Measurements from ENCODE around the gene ZNF680. TPM values are rescaled to one million over a fixed set of nuclear protein-coding genes. Genes with fewer than 3 reads are reported as not detected.

ZNF680 gene
- total RNA-seq (1 to 10 TPM; 8.3 to 9.0 TPM), total RNA-seq (14.5 to 19.1 reads per million in 2 donors)

DNA sequence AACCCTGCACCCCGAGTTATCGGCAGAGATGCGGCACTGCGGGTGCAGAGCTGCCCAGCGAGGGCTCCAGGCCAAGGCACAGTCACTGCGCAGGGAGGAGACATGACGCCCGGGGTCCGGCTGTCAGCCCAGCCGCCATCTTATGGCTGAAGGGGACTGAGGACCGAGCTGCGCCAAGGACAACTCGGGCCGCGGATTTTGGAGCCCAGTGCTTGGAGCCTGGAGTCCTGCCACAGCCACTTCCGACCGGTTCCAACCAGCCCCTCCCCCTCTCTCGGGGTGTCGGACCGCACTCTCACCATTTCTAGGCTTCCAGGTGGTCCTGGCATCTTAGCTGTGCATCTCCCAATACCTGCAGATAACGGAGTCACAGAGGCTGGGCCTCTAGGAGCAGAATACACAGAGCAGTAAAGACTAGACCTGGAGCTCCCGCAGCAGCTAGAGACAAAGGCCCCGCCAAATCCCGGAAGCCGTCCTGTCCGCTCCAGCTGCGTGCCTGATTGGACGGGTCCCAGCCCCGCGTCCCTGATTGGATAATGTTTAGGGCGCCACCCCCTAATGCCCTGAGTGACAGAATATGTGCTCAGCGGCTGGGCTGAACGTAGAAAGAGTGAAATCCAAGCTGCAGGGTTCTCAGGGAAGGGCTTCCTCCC is at the start of gene ZNF680:
TSS of gene ZNF680 (minus strand) at position 446 of the 653 bp plus-strand sequence. CDS start at position 329, 117 bp downstream.
- ATAC-seq: peak; percentile 99
- H3K27ac Mint-ChIP-seq: peak within 1 kb of the TSS; percentile 95

DNA sequence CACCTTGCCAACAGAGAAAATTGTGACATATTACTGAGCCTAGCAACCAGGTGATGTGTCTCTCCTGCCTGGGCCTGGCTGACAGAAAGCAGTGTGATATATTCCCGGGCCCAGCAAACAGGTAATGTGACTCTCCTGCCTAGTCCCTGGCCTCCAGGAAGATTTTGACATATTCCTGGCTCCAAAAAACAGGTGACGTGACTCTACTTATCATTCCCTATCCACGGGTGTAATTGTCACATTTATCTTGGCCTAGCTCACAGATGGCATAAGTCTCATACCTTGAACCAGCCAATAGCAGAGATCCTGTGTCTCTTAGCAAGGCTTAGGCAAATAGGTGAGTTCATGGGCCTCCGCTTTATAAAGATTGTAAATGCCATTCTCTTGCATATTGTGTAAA is 49.6 kb upstream of the ZNF680 start:
- no peak for ATAC-seq
- no peak overlapping the region for H3K4me3 Mint-ChIP-seq
- no peaks in the 10 kb centered on the region for H3K36me3 Mint-ChIP-seq (ENCODE audit: low read depth)
- no peaks in the 10 kb centered on the region for H3K4me1 Mint-ChIP-seq
- no peaks in the 10 kb centered on the region for H3K9me3 ChIP-seq (ENCODE audit: control insufficient read depth, low read length, poor library complexity, severe bottlenecking)
- no peaks in the 10 kb centered on the region for H3K27me3 Mint-ChIP-seq
- DNase-seq: no peak
- no peak overlapping the region for H3K27ac Mint-ChIP-seq

More for the DNA sequence above, at the start of gene ZNF680:
- Mint-ChIP-seq H3K27me3 (no peaks in the 10 kb centered on the region), H3K36me3 (ENCODE audit: low read depth) (peaks cover 3% of the 10 kb centered on the region), H3K4me1 (peaks cover 24% of the 10 kb centered on the region), H3K4me3 (peak within 1 kb of the TSS; percentile 99)
- peak; percentile 68 to 82 (median 80) for DNase-seq
- H3K9me3 ChIP-seq (ENCODE audit: control insufficient read depth, low read length, poor library complexity, severe bottlenecking): no peaks in the 10 kb centered on the region

DNA sequence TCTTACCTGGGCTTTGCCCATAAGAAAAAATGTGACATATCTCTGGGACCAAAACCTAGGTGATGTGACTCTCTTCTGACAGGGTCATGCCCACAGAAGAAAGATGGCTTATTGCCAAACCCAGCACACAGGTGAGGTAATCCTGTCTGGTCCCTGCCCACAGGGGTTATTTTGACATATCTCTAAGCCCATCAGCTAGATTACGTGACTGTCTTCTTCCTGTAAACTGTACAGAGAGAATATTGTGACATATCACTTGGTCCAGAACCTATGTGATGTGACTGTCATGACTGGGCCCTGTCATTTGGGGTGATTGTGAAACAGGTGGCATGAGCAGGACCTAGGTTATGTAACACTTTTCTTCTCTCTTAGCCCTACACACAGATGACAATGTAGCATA is 48.8 kb upstream of the ZNF680 start:
- Mint-ChIP-seq H3K36me3 (ENCODE audit: low read depth) (no peaks in the 10 kb centered on the region), H3K4me1 (no peaks in the 10 kb centered on the region), H3K27me3 (no peaks in the 10 kb centered on the region), H3K4me3 (no peak overlapping the region), H3K27ac (no peak overlapping the region)
- no peaks in the 10 kb centered on the region for H3K9me3 ChIP-seq (ENCODE audit: control insufficient read depth, low read length, poor library complexity, severe bottlenecking)
- DNase-seq (no peak), ATAC-seq (peak; percentile 63)

DNA sequence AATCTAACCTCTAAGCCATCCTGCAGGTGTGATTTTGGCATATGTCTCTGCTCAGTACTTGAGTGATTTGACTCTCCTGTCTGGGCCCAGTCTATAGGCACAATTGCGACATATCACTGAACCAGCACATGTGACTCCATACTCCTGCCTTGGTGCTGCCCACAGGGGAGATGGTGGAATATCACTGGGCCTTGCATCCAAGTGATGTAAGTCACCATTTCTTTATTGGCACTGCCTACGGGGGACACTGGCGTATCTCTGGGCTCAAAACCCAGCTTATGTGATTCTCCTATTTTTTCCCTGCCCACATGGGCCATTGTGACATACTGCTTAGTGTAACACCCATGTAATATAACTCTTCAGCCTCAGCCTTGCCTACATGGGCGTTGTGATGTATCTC is 48.1 kb upstream of the ZNF680 start:
- Mint-ChIP-seq H3K4me3 (no peak overlapping the region), H3K36me3 (ENCODE audit: low read depth) (no peaks in the 10 kb centered on the region), H3K4me1 (no peaks in the 10 kb centered on the region), H3K27ac (no peak overlapping the region), H3K27me3 (no peaks in the 10 kb centered on the region)
- ATAC-seq (no peak), DNase-seq (no peak)
- H3K9me3 ChIP-seq (ENCODE audit: control insufficient read depth, low read length, poor library complexity, severe bottlenecking): no peaks in the 10 kb centered on the region

DNA sequence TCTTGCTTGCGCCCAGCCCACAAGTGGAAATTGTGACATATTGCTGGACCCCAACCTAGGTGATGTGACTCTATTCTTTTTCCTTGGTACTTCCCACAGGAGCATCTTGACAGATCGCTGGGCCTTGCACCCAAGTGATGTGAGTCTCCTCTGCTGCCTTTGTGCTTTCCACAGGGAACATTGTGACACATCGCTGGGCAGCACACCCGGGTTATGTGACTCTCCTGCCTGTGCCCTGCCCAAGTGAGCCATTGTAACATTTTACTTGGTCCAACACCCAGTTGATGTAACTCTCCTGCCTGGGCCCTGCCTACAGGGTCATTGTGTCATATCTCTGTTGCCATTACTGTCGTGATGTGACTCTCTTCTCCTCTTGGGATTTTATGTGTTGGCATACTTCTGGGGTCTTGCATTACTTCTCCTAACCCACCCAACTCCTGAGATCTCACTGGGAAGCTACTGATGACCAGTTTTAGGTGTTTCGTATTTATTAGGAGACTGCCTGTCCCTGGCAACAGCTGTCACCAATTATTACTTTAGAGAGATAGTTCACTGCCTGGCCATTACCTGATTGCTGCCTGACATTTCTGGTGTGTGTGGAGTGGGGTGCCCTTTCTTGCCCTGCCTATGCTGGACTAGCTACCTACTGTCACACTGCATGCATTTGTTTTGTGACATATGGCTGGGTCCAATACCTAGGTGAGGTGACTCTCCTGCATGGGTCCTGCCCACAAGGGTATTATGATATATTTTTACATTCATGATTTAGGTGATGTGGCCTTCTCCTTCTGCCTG is 45.4 kb upstream of the ZNF680 start:
- H3K4me3 Mint-ChIP-seq: no peak overlapping the region
- H3K9me3 ChIP-seq (ENCODE audit: control insufficient read depth, low read length, poor library complexity, severe bottlenecking): no peaks in the 10 kb centered on the region
- ATAC-seq (no peak), DNase-seq (no peak)
- no peak overlapping the region for H3K27ac Mint-ChIP-seq
- H3K36me3 Mint-ChIP-seq (ENCODE audit: low read depth): no peaks in the 10 kb centered on the region
- H3K4me1 Mint-ChIP-seq: no peaks in the 10 kb centered on the region
- no peaks in the 10 kb centered on the region for H3K27me3 Mint-ChIP-seq

DNA sequence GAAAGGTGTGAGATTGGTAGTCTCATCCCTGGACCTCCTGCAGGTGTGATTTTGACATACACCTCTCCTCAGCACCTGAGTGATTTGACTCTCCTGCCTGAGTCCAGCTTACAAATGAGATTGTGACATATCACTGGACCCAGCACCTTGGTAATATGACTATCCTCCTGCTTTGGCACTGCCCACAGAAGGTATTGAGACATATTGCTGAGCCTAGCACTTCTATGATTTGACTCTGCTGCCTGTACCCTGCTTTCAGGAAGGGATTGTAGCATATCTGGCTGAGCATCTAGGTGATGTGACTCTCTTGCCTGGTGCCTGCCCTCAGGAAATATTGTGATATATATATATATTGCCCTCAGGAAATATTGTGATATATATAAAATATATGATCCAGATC is 43.5 kb upstream of the ZNF680 start:
- Mint-ChIP-seq H3K4me1 (no peaks in the 10 kb centered on the region), H3K27ac (no peak overlapping the region), H3K36me3 (ENCODE audit: low read depth) (no peaks in the 10 kb centered on the region), H3K4me3 (no peak overlapping the region), H3K27me3 (no peaks in the 10 kb centered on the region)
- DNase-seq (no peak), ATAC-seq (no peak)
- H3K9me3 ChIP-seq (ENCODE audit: control insufficient read depth, low read length, poor library complexity, severe bottlenecking): no peaks in the 10 kb centered on the region

DNA sequence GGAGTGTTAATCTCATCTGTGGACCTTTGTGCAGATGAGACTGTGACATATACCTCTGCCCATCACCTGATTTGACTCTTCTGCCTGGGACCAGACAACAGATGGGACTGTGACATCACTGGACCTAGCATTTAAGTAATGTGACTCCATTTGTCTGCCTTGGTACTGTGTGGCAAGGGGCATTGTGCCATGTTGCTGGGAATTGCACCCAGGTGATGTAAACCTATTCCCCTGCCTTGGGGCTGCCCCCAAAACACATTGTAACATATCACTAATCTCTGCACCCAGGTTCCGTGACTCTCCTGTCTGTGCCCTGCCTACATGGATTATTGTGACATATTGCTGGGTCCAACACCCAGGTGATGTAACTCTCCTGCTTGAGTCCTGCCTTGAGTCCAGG is 40.4 kb upstream of the ZNF680 start:
- no peaks in the 10 kb centered on the region for H3K27me3 Mint-ChIP-seq
- H3K9me3 ChIP-seq (ENCODE audit: control insufficient read depth, low read length, poor library complexity, severe bottlenecking): no peaks in the 10 kb centered on the region
- no peaks in the 10 kb centered on the region for H3K36me3 Mint-ChIP-seq (ENCODE audit: low read depth)
- no peak for DNase-seq
- ATAC-seq: no peak
- H3K4me3 Mint-ChIP-seq: no peak overlapping the region
- no peaks in the 10 kb centered on the region for H3K4me1 Mint-ChIP-seq
- no peak overlapping the region for H3K27ac Mint-ChIP-seq

DNA sequence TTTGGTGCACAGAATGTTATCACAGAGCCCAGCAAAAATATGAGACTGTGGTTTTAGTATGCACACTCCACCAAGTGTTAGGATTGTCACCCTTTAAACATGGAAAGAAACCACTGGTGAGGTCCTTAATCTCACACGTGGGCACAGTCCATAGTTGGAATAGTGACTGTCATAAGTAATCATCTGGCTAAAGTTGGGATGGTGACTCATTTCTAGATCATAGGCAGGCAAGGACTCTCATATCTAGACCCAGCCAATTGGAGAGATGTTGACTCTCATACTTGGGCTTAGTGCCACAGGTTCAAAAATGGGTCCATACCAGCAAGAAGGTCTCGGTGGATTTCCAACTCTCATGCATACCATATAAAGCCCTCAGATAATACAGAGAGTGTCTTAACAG is 39.6 kb upstream of the ZNF680 start:
- ATAC-seq (no peak), DNase-seq (no peak)
- no peaks in the 10 kb centered on the region for H3K27me3 Mint-ChIP-seq
- no peak overlapping the region for H3K27ac Mint-ChIP-seq
- H3K4me1 Mint-ChIP-seq: no peaks in the 10 kb centered on the region
- H3K36me3 Mint-ChIP-seq (ENCODE audit: low read depth): no peaks in the 10 kb centered on the region
- H3K4me3 Mint-ChIP-seq: no peak overlapping the region
- no peaks in the 10 kb centered on the region for H3K9me3 ChIP-seq (ENCODE audit: control insufficient read depth, low read length, poor library complexity, severe bottlenecking)

DNA sequence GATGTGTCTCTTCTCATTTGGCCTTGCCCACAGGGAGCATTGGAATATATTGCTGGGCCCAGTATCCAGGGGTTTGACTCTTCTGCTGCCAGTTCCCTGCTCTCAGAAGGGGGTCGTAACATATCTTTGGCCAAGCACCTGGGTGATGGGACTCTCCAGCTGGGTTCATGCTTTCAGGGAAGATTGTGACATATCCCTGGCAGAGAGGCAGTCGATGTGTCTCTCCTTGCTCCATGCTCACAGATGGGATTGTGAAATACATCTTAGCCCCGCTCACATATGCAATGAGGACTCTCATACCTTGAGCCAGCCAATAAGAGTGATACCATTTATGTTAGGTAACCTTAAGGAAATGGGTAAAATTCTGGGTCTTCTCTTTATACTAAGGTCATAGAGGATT is 39.2 kb upstream of the ZNF680 start:
- no peaks in the 10 kb centered on the region for H3K36me3 Mint-ChIP-seq (ENCODE audit: low read depth)
- no peaks in the 10 kb centered on the region for H3K9me3 ChIP-seq (ENCODE audit: control insufficient read depth, low read length, poor library complexity, severe bottlenecking)
- no peak for DNase-seq
- H3K27me3 Mint-ChIP-seq: no peaks in the 10 kb centered on the region
- no peak overlapping the region for H3K27ac Mint-ChIP-seq
- no peak overlapping the region for H3K4me3 Mint-ChIP-seq
- H3K4me1 Mint-ChIP-seq: no peaks in the 10 kb centered on the region
- ATAC-seq: no peak

DNA sequence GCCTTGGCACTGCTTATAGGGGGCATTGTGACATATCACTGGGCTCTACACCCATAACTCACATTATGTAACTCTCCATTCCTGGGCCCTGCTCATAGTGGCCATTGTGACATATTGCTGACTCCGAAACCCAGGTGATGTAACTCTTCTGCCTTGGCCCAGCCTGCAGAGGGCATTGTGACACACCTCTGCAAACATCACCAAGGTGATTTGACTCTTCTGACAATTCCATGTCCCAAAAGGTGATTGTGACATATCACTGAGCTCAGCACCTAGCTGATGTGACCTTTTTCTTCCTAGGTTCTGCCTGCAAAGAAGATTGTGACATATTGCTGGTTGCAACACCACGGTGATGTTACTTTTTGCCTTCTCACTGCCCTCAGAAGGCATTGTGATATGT is 36.5 kb upstream of the ZNF680 start:
- ATAC-seq: no peak

DNA sequence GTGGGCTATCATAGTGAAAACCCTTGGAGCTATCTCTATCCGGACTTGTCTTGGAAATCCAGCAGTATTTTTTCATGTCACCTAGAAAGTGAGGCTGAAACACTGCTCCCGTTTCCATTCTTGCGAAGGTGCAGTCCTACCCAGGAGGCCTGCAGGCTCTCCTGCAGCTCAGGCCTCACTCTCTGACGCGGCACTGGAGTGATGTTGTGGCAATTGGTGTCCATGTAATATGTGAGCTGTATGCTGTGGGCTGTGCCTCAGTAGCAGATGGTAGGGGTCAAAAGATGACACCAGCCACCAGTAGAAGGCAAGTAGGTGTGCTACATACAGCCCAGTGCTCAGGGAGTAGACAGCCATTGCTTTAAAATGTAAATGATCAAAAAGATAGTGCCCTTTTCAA is 28.1 kb upstream of the ZNF680 start:
- no peaks in the 10 kb centered on the region for H3K36me3 Mint-ChIP-seq (ENCODE audit: low read depth)
- H3K9me3 ChIP-seq (ENCODE audit: control insufficient read depth, low read length, poor library complexity, severe bottlenecking): no peaks in the 10 kb centered on the region
- H3K27ac Mint-ChIP-seq: no peak overlapping the region
- no peaks in the 10 kb centered on the region for H3K27me3 Mint-ChIP-seq
- DNase-seq: no peak
- no peak for ATAC-seq
- H3K4me3 Mint-ChIP-seq: no peak overlapping the region
- no peaks in the 10 kb centered on the region for H3K4me1 Mint-ChIP-seq

More for the DNA sequence above, 36.5 kb upstream of the ZNF680 start:
- no peak overlapping the region for H3K4me3 Mint-ChIP-seq
- H3K27ac Mint-ChIP-seq: no peak overlapping the region
- H3K36me3 Mint-ChIP-seq (ENCODE audit: low read depth): no peaks in the 10 kb centered on the region
- no peaks in the 10 kb centered on the region for H3K27me3 Mint-ChIP-seq
- H3K4me1 Mint-ChIP-seq: no peaks in the 10 kb centered on the region
- H3K9me3 ChIP-seq (ENCODE audit: control insufficient read depth, low read length, poor library complexity, severe bottlenecking): no peaks in the 10 kb centered on the region
- DNase-seq: no peak

DNA sequence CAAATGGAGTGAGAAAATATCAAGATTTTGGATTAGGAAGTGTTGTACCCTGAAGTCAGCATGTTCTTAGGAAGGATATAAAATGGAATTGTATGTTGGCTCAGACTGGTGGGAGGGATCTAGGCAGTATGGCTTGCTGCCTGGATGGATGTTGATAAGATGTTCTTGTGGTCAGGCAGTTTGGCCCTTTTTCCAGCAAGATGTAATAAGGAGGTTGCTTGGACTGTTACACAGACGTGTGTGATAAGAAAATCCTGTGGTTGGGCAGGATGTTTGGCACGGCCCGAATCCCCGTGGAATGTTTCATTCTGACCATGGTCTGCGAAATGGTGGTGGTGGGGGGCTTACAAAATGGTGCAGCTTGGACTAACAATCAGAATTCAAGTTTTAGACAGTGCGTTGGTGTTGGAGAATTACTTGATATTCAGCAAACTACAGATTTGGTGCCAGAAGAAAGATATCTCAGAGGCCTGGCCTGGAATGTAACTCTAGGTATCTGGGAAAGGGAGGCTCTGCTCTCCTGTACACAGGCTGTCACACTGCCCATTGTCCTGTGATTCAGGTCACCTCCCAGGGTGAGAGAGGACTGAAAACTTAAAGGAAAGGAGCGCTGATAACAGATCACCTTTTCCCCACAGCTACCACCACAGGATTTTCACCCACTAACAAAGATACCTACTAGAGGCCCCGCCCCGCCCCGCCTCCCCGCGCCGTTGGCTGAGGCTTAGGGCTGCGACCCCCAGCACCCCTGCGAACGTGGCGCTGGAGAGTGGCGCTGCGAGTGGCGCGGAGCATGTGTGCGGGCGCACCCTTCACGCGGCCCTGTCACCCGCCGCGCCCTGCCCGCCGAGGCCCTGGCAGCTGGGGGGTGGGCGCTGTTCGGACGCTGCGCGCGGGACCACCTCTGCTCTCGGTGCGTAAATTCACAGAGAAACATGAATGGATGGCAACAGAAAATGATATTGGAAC is 19.3 kb upstream of the ZNF680 start:
- ATAC-seq (no peak), DNase-seq (no peak)
- H3K4me1 Mint-ChIP-seq: peaks cover 2% of the 10 kb centered on the region
- H3K4me3 Mint-ChIP-seq: no peak overlapping the region
- no peaks in the 10 kb centered on the region for H3K27me3 Mint-ChIP-seq
- H3K9me3 ChIP-seq (ENCODE audit: control insufficient read depth, low read length, poor library complexity, severe bottlenecking): no peaks in the 10 kb centered on the region
- no peaks in the 10 kb centered on the region for H3K36me3 Mint-ChIP-seq (ENCODE audit: low read depth)
- no peak overlapping the region for H3K27ac Mint-ChIP-seq

DNA sequence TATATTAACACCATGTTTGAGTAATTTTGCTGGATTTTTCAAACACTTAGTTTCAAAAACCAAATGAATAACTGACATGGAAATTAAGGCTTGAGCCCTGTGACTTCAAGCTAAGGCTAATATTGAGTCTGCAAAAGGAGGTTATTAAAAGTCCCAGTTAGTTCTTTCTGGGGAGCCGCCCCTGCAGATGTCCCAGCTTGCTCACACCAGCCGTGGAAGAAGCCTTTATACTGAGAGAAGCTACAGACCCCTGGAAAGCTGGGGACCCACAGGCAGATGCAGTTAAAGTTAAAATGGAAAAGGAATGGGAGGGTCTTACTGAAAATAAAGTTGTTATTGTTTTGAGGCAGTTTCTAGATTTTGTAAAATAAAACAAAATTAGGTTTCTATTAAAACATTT is 18.5 kb upstream of the ZNF680 start:
- H3K27me3 Mint-ChIP-seq: no peaks in the 10 kb centered on the region
- no peak overlapping the region for H3K27ac Mint-ChIP-seq
- ATAC-seq (no peak), DNase-seq (no peak)
- no peaks in the 10 kb centered on the region for H3K36me3 Mint-ChIP-seq (ENCODE audit: low read depth)
- peaks cover 2% of the 10 kb centered on the region for H3K4me1 Mint-ChIP-seq
- no peaks in the 10 kb centered on the region for H3K9me3 ChIP-seq (ENCODE audit: control insufficient read depth, low read length, poor library complexity, severe bottlenecking)
- H3K4me3 Mint-ChIP-seq: no peak overlapping the region

Data from T-helper 17 cell (primary cell).